GM21515 (cell line): Measurements from ENCODE around the gene TBL1XR1.

Source experiments
- ATAC-seq: cut with Tn5 transposase; IDR thresholded peaks from one replicate; pipeline ENCODE4 v1.9.1; 2021; ENCODE audit not compliant: unreplicated experiment

TBL1XR1 gene

DNA sequence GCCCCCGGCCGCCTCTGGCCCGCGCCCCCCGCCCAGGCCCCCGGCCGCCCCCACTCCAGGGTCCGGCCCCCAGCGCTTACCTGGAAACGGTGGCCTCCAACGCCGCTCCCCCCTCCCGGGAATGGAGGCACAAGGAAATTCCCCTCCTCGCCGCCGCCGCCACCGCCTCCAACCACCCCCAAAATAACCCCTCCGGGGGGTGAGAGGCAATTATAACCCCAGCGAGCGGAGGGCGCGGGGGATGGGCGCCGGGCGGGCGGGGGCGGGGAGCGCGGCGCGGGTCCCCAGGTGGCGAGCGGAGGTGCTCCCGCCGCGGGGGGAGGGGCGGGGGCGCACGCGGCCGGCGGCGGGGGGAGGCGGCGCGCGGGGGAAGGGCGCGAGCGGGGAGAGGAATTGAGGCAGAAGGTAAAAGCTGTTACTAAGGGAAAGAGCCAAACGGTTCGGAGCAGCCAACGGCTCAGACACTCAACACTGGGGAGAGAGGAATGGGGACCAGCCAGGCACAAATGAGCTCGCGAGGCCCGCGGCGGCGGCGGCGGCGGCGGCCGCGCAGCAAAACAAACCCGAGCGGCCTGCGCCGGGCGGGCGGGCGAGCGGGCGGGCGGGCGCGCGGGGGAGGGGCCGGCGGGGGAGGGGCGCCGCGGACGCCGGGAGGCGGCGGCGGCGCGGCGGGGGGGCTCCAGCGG lies at the start of gene TBL1XR1:
Gene TBL1XR1, minus strand, starts transcription at position 442 of the 686 bp plus-strand sequence. CDS start 132,505 bp downstream, outside the sequence.
- peak; percentile 43 for ATAC-seq

GRCh38 chr3:177245250-177245649 lies 48.0 kb upstream of the TBL1XR1 start:
- ATAC-seq: no peak

DNA sequence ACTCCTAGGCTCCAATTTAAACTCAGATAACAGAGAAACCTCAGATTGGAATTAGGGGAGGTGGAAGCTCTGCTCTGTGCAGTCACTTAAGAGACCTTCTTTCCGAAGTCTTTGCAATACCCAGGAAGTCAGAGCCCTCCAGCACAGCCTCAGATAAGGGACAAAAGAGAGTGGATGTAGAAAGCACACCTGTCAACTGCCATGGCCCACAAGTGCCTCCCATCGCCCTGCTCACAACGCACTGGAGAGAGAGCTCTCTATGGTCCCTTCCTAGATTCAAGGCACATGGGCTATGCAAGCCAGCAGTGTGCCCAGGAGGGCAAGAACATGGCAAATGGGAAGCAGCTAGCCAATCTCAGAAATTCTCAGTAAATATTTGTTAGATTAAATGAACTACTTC lies 47.3 kb upstream of the TBL1XR1 start:
- no peak for ATAC-seq

- ATAC-seq: no peak
These were observed 41.5 kb upstream of the TBL1XR1 start for GRCh38 chr3:177238686-177239216.

DNA sequence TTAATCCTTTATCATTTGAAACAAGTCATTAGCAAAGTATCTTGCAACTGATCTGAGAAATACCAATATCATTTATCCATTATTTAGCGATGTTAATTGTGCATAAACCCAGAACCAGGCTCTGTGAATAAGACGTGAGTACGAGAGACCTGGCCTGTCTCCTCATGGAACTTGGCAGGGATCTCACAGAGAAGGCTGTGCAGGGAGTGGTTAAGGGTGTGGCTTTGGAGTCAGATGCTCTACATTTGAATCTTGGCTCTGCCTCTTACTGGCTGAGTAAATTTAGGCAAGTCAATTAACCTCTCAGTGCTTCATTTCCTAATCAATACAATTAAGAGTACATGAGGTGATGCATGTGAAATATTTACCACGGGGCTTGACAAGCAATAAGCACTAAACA lies 39.9 kb upstream of the TBL1XR1 start:
- no peak for ATAC-seq

DNA sequence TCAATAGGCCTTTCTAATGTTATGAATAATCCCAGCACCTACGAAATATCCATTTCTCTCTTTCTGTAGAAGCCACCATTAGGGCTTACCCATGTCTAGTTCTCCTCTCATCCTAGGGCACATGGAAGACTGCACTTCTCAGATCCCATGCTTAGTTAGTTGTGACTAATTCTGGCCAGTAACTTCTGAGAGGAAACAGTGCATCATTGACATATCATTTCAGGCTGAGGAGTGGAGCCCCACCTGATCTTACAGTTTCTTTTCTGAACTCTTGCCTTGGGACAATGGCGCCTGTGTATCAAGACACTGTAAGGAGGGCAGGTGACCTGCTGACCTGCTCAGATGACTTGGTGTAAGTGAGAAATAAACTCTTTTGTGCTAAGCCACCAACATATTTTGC lies 39.4 kb upstream of the TBL1XR1 start:
- ATAC-seq: no peak

DNA sequence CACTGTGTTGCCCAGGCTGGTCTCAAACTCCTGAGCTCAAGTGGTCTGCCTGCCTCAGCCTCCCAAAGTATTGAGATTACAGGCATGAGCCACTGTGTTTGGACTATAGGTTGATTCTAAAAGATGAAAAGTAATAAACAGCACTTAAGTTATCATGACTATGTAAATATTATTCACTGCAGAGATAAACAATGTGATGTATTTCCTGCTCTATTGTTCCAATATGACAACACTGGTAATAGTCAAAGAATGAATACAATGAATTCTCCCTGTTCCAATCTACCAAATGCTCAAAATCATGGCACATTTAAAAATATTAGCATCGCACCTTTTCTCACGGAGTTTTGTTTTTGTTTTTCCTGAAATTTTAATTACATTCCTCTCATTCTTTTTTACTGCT lies 36.8 kb upstream of the TBL1XR1 start:
- ATAC-seq: no peak

DNA sequence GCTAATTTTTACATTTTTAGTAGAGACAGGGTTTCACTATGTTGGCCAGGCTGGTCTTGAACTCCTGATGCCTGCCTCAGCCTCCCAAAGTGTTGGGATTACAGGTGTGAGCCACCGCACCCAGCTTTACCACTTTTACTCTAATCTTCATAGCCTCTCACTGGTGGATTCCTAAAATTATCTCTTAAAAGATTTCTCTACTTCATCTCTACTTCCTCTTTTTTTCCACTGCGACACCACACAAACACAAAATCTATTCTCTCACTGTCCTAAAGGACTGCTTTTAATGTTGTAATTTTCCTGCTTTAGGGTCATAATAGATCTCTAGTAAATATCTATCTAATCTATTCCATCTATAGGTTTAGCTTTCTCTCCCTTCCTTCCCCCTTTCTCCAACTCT lies 34.0 kb upstream of the TBL1XR1 start:
- ATAC-seq: no peak

DNA sequence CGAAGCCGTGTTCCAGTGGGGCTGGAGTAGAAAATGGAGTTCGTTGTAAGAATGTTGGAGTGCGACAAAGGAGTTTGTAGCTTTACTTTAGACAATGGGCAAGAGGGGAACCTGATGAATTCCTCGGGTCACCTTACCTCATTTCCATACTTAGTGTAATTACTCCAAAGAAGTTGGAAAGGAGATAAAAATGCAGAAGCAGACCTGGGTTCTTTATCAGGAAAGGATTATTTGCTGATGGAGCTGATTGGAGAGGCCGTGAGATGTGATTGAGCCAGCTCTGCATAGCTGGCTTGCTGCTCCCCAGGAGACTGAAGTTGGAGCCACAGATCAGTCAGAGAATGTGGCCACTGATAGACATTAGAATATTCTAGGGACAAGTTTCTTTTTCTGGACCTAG lies 33.4 kb upstream of the TBL1XR1 start:
- ATAC-seq: no peak

- no peak for ATAC-seq
These were observed 32.5 kb upstream of the TBL1XR1 start for GRCh38 chr3:177229791-177230190.

DNA sequence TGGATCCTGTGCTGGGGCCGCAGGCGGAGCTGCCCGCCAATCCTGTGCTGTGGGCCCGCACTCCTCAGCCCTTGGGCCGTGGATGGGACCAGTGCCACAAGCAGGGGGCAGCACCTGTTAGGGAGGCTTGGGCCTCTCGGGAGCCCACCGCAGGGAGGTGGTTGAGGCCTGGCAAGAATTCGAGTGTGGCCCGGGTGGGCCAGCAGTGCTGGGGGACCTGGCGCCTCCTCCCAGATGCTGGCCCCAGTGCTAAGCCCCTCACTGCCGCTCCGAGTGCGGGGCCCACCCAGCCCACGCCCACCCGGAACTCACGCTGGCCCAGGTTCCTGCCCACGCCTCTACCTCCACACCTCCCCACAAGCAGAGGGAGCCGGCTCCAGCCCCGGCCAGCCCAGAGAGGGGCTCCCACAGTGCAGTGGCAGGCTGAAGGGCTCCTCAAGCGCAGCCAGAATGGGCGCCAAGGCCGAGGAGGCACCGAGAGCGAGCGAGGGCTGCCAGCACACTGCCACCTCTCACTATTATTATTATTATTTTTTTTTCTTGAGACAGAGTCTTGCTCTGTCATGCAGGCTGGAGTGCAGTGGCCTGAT lies 31.4 kb upstream of the TBL1XR1 start:
- no peak for ATAC-seq

GRCh38 chr3:177224414-177224813 lies 27.1 kb upstream of the TBL1XR1 start:
- no peak for ATAC-seq

DNA sequence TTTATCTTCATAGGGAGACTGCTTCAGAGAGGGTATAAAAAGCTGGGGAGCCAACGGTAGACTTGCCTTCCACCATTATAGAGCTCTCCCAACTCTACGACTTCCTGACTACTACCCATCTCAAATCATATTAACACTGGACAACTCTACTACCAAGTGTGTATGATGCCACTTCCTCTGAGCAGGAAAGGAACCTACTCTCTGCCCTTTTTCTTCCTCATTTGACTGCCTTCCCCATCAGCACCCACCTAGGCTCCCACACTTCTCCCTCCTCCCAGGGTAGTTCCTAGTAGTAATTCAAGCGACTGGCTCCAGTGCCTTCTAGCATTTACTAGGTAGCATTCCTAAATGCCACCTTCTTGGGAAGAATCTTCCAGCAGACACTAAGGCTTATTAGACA lies 24.5 kb upstream of the TBL1XR1 start:
- ATAC-seq: no peak

- ATAC-seq: no peak
These were observed 23.1 kb upstream of the TBL1XR1 start for GRCh38 chr3:177220136-177220974.

- no peak for ATAC-seq
These were observed 16.7 kb upstream of the TBL1XR1 start for GRCh38 chr3:177213801-177214535.

DNA sequence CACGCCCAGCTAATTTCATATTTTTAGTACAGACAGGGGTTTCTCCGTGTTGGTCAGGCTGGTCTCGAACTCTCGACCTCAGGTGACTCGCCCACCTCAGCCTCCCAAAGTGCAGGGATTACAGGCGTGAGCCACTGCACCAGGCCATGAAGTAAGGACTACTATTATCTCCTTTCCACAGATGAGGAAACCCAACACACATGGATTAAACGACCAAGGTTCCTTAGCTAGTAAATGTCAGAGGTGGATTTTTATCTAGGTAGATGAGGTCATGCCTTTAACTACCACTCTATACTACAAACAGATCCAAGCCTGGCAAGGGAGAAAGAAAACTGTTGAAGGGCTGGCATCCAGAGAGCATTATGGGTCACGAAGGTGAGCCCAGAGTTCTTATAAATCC lies 15.5 kb upstream of the TBL1XR1 start:
- ATAC-seq: no peak

DNA sequence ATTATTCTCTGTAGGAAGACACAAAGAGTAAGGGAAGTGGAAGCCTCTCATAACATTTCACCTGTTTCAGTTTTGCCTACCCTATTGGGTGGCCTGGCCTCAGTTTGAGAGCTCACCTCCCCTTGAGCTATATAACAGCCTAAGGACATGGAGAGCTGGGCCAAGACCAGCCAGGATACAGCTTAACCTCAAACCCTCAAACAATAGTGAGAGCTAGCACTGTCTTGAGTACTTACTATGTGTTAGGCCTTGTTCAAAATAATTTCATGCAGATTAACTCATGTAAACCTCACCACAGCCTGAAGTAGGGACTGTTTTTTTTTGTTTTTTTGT lies 15.0 kb upstream of the TBL1XR1 start:
- ATAC-seq: no peak

DNA sequence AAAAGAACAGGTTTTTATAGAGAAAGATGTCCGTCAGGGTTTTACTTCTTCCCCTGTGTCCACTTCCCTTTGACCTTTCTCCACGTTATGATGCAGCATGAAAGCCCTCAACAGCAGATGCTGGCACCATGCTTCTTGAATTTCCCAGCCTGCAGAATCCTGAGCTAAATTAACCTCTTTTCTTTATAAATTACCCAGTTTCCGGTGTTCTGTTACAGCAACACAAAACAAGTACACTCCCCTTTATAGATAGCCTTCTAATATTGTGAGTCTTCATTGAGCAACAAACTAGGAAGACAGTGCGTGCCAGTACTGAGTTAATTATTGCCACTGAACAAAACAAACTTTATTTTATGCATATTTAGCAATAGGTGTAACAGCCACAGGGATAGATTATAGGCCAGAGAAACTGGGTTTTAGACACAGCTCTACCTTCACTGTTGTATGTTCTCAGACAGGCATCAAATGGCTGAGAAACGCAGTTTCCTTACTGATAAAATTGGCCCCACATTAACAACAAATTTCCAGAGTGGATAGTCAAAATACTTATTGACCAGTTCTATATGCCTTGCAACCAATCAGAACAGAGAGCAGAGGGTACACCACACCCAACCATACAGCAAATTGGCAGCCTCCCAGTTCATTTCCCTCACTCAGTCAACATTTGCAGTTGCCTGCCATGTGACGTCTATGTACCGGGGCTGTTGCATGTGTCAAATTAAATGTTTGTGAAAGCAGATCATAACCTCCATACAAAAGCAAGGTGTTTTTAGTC lies 14.4 kb upstream of the TBL1XR1 start:
- no peak for ATAC-seq

GRCh38 chr3:177210744-177211502 lies 13.6 kb upstream of the TBL1XR1 start:
- no peak for ATAC-seq

DNA sequence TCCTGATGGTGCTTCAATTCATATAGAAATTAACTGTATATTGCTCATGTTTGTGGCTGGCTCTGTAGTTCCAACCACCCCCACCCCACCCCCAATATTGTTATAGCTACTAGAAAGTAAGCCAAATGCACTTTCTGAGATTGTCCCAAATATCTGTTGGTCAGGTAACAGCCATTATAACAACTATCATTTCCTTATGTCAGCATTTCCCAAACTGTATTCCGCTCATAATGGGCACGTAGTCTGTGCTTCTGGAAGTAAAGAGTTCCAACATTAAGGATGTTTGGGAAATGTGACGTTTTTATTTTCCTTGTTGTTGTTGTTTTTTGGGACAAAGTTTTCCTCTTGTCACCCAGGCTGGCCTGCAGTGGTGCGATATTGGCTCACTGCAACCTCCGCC lies 12.2 kb upstream of the TBL1XR1 start:
- no peak for ATAC-seq
